COLO668 (cell line): Measurements from ENCODE around the gene PKNOX2.

ENCODE experiments used
- DNase-seq: peaks from one replicate; lab custom pipeline; 2025; ENCODE audit not compliant: unreplicated experiment; lab: John Stamatoyannopoulos, UW

The PKNOX2 gene

GRCh38 chr11:125376117-125376516, 211.6 kb downstream of the PKNOX2 start:
- DNase-seq: no peak

- no peak for DNase-seq
These were observed 212.3 kb downstream of the PKNOX2 start for GRCh38 chr11:125376856-125377255.

GRCh38 chr11:125378083-125378482, 213.5 kb downstream of the PKNOX2 start:
- no peak for DNase-seq

DNA sequence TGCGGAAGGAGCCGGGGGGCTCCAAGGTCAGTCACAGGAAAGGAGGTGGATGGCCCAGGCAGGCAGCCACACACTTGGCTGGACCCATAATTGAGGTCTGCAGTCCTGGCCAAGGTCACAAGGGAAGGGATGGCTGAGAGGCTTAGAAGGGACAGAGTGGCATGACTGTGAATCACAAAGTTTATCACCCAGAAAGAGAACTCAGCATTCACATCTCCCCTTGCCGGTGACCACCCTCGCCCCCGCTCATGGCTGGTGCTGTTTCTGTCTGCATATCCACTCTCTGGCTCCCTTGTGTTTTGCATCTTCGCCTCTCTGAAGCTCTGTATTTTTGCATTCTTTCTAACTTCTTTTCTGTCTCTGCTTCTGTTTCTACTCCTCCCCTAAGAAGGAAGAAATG, 214.0 kb downstream of the PKNOX2 start:
- no peak for DNase-seq

GRCh38 chr11:125379565-125379964, 215.0 kb downstream of the PKNOX2 start:
- DNase-seq: no peak

GRCh38 chr11:125379981-125380380, 215.4 kb downstream of the PKNOX2 start:
- no peak for DNase-seq

DNA sequence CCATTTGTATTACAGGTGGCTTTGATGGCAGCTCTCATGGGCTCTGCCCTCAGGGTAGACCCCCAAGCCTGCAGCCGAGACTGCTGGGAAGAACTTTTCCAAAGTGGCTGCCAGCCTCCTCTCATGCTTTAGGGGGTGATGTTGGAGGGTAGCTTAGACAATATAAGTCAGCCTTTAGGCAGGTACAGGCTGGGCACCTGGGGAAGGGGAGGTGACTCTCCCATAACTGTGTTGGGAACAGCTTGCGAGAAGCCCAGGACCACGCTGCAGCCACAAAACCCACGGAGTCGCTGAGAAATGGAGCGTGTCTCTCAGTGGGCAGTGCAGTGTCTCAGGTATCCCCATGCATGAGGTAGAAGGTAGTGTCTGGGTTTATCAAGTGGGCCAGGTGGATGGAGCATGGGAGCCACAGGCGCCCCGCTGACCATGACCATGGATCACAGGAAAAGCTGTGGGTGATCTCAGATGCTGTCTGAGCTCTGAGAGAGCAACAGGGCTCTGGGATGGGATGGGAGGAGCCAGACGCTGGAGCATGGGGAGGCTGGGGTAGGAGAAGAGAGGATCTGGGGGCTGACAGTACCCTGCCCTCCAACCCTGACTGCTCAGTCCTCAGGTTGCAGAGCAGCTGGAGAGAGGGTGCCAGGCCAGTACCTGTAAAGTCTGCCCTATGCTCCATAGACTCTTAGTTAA, 216.3 kb downstream of the PKNOX2 start:
- DNase-seq: no peak

DNA sequence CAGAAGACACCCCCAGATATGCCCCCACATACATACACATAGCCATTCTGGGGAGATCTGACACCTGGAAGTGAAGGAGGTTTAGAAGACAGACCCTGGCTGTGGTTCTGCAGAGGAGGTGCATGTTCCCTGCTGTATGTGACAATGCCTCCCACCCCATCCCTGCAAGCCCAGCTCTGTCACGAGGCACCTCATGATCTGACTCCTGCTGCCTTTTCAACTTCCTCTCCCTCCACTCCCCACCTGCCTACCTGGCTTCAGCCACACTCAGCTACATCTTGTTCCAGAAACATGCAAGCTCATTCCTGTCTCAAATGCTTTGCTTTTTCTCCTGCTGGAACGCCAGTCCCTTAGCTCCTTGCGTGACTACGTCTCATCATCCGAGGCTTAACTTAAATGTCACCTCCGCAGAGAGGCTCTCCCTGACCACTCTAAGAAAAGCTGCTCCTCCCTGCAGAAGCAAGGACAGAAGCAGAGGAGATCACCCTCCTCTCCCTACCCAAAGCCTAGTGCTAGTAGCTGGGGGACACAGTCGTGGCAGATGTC, 217.0 kb downstream of the PKNOX2 start:
- DNase-seq: no peak

DNA sequence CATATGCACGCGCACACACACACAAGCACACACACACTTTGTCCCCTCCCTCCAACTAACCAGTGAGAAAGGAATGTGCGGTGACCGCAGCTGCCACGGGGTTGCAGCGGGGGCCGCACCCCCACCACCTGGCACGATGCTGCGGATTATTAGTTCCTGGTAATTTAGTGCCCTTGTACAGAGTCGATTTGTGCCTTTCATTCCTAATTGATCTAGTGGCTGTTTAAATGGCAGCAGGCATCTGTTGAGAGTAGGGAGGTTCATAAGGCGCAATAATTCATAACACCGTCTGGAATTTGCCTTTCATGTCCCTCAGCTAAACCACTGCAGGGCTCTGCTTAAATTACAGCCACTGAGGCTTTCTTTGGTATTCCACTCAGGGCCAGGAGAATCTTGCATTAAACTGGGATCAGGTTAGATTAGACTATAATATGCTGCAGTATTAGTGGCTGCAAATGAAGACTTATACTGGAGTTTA, 217.8 kb downstream of the PKNOX2 start:
- DNase-seq: no peak

DNA sequence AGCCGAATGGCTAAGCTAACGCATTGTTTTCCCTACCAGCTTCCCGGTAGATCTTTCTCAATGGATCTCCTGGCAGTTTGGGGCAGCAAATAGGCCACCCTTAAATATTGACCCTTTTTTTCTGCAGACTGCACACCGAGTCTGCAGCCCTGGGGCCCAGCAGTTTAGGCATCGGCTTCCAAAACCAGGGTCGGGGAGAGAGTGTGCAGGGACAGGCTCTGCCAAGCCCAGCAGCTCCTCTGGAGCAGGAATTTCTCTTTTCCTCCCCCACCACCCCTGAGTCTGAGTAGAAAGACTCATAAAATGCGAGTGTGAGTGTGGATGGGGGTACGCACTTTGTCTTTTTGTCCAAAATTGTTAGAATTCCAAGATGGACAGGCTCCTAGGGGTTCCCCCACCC, 218.3 kb downstream of the PKNOX2 start:
- no peak for DNase-seq

GRCh38 chr11:125384825-125385224, 220.3 kb downstream of the PKNOX2 start:
- no peak for DNase-seq

GRCh38 chr11:125387901-125388300, 223.3 kb downstream of the PKNOX2 start:
- no peak for DNase-seq

DNA sequence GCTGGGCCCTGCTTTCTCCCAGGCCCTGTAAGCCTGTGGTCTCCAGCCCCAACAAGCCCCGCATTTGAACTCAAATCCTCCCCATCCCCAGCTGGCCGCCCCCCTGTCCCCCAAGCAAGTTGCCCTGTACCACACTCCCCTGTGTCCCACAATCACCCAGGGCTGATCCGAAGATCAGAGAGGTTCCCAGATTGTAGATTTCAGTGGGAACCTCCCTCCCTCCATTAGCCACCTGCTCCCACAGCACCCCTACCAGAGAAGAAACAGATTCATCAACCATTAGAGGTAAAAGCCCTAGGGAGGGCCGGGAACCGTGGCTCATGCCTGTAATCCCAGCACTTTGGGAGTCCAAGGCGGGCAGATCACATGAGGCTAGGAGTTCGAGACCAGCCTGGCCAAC, 224.1 kb downstream of the PKNOX2 start:
- no peak for DNase-seq

- DNase-seq: no peak
These were observed 225.0 kb downstream of the PKNOX2 start for GRCh38 chr11:125389339-125390166.

DNA sequence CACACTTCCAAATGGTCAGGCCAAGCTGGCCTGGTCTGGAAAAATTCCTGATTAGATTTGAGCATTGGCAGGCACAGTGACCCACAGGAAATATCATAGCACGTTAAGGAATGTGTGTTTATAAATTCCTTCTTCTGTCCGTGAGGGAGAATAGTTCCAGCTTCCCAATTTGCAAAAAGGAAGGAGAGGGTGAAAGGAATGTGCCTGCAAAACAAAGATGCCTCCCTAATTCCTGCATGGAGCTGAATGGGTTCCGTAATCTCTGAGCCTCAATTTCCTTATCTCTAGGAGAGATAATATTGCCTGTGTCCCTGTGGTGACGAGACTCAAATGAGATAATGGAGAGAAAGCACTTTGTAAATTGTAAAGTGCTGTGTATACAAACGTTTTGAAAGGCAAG, 226.4 kb downstream of the PKNOX2 start:
- no peak for DNase-seq

- DNase-seq: no peak
These were observed 228.8 kb downstream of the PKNOX2 start for GRCh38 chr11:125393331-125393730.

DNA sequence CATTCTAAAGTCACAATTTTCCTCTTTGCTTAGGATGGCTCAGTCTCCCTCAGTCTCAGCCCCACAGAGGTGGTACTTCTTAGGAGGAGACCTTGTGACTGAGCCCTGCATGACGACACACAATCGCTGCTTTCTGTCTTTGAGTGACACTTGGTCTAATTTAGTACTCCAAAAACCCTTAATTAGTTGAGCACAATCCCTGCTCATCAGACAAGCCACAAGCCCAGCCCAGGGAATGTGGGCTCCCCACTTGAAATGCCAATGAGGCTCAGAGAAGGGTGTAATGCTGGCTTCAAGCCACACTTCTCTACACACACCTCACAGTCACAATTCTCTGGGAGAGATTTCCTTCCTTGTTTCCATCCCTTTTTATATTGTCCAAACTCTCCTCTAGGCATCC, 229.7 kb downstream of the PKNOX2 start:
- DNase-seq: no peak

GRCh38 chr11:125397421-125397820, 232.9 kb downstream of the PKNOX2 start:
- DNase-seq: no peak

- DNase-seq: no peak
These were observed 233.9 kb downstream of the PKNOX2 start for GRCh38 chr11:125398475-125398874.

- no peak for DNase-seq
These were observed 234.6 kb downstream of the PKNOX2 start for GRCh38 chr11:125398994-125399640.

DNA sequence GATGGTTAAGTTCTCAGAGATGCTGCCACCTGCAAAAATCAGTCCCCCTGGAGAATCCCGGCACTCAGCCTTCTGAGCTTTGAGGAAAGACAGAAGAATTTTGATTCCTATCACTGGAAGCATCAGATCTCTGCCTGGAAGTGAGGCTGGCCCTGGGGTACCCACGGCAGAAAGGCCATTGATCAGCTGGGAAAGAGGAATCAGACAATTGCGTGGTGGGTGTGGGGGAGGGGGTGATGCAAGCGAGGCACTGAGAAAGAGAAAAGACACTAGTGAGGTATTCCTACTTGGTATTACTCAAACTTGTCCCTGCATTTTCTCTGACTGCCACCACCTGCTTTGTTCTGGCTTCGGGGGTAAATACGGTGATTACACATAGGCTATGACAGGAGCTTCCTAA, 235.4 kb downstream of the PKNOX2 start:
- no peak for DNase-seq

DNA sequence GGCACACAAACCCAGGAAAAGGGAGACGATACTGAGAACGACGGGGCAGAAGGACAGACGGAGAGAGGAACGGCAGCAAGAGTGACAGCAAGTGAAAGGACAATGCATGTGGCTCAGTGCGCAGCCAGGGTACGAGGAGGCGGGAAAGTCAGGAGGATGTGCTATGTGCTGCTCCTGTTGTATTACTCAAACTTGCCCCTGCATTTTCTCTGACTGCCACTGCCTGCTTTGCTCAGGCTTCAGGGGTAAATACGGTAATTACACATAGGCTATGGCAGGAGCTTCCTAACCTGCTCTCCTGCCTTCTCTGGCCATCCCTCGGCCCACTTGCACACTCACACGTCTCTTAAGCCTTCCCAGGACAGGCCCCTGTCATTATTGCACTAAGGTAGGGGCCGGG, 236.7 kb downstream of the PKNOX2 start:
- DNase-seq: no peak
